Testis (tissue), 3 donors: ENCODE results near the gene ATG4B. TPM values are rescaled to one million over a fixed set of nuclear protein-coding genes. Genes with fewer than 3 reads are reported as not detected.

Experiments used
- DNase-seq: peaks from one replicate; pipeline ENCODE4 v3.0.0-alpha.2; 2019
- H3K27ac ChIP-seq, 2 donors: fragments of 200-600 bp; sonication (generic); one replicate each; pipeline ENCODE4 v1.5.1; 2019
- H3K27me3 ChIP-seq: fragments of 200-600 bp; sonication (generic); one replicate; pipeline ENCODE4 v1.5.1; 2019
- H3K36me3 ChIP-seq: fragments of 200-600 bp; sonication (generic); one replicate; pipeline ENCODE4 v1.5.1; 2017; ENCODE audit warnings: low read depth; ENCODE audit errors: missing control alignments
- H3K4me1 ChIP-seq: fragments of 200-600 bp; sonication (generic); one replicate; pipeline ENCODE4 v1.5.1; 2019
- H3K4me3 ChIP-seq, 2 donors: fragments of 200-600 bp; sonication (generic); one replicate each; pipeline ENCODE4 v1.5.1; 2017 to 2019
- H3K9me3 ChIP-seq: fragments of 200-600 bp; sonication (generic); one replicate; pipeline ENCODE4 v1.5.1; 2017
- POLR2A ChIP-seq: fragments of 450-650 bp; IDR thresholded peaks from one replicate; pipeline ENCODE4 v1.6.1; 2017; ENCODE audit warnings: antibody characterized with exemption, mild to moderate bottlenecking, moderate library complexity
- WGBS, 2 donors: methylation state at CpG; one replicate each; pipeline ENCODE4 v1.1.5; 2018; 5-methylcytosine and 5-hydroxymethylcytosine counted together
- intact Hi-C: fragments of 100-400 bp; cut with DNase I; formaldehyde crosslinking; loops from one replicate; pipeline ENCODE4 v1.15.1; 2023; ENCODE audit warnings: low total_unique reads
- polyA plus RNA-seq: library from polyadenylated mRNA; stranded (reverse); fragments of 350-450 nt; fragmentation: Illumina TruSeq; extraction: RNeasy Lipid Tissue Mini Kit (QIAGEN cat#74804); gene quantifications from one replicate; pipeline ENCODE4 v1.2.3, GENCODE V29; 2014; ENCODE audit warnings: low read depth, low replicate concordance; ENCODE audit not compliant: insufficient read depth
- total RNA-seq, 2 donors: library from RNA; depleted of rRNA; stranded (reverse); fragments of >200 nt; gene quantifications; one replicate each; pipeline ENCODE4 v1.2.3, GENCODE V29; 2016
- TF ChIP-seq, protein P1 (sequence below), 3 experiments: fragments of 450-650 bp in 2 of 3; fragments of 200-600 bp in 1 of 3; sonication (generic) in 1 of 3; IDR thresholded peaks; one replicate each; pipeline ENCODE4 v1.5.1; 2016 to 2019; ENCODE audit warnings: antibody characterized with exemption in 3 of 3, mild to moderate bottlenecking in 2 of 3, moderate library complexity in 1 of 3

ATG4B gene
- total and polyA plus RNA-seq, 3 donors from 2014 or later, result 123 to 159 (median 149) TPM

DNA sequence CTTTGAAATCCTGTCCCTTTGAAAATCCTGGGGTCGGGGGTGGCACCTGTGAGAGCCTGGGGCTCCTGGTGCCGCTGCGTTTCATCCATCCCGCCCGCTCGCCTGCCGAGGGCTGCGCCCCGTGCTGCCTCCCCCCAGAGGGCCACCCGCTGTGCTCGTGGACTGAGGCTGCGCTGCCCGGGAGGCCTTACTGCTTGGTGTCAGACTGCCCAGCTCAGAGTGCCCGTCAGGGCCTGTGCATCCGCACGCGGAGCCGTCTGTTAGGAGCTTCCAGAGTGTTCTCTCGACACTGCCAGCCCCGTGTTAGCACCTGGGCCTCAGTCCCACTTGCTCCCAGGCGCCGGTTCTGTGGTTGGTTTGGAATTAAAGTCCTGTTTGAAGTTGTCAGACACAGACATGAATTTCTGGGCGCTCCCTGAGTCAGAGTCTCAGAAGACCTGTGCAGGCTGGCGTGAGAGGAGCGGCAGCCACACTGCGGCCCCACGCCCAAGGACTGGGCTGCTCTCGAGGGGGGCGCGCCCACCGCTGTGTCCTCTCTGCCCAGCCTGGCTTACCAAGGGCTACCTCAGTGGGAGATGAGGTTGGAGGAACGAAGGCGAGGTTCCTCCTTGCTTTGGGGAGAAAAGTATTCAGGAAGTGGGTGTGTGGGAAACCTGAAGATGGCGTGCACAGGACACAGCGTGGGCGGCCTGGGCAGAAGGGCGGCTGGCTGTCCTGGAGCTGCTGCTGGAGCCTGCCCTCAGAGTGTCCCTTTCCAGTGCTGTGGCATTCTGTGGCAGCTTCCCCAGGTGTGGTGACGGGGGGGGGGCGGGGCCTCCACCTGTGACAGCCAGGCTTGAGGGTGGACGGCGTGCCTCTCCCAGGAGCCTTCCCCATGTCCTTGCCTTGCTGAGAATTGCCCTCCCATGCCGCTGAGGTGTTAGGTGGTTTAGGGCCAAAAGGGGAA is 35.0 kb downstream of the ATG4B start:
- no peaks in the 10 kb centered on the region for H3K9me3 ChIP-seq
- no peak for TF ChIP-seq POLR2A
- TF ChIP-seq, protein P1, sequence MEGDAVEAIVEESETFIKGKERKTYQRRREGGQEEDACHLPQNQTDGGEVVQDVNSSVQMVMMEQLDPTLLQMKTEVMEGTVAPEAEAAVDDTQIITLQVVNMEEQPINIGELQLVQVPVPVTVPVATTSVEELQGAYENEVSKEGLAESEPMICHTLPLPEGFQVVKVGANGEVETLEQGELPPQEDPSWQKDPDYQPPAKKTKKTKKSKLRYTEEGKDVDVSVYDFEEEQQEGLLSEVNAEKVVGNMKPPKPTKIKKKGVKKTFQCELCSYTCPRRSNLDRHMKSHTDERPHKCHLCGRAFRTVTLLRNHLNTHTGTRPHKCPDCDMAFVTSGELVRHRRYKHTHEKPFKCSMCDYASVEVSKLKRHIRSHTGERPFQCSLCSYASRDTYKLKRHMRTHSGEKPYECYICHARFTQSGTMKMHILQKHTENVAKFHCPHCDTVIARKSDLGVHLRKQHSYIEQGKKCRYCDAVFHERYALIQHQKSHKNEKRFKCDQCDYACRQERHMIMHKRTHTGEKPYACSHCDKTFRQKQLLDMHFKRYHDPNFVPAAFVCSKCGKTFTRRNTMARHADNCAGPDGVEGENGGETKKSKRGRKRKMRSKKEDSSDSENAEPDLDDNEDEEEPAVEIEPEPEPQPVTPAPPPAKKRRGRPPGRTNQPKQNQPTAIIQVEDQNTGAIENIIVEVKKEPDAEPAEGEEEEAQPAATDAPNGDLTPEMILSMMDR (IDR thresholded peaks at IDR 0.05), result no peak
- intact Hi-C loops, result no loop called here
- no peak overlapping the region for H3K4me3 ChIP-seq
- H3K4me1 ChIP-seq, result no peaks in the 10 kb centered on the region
- no peak overlapping the region for H3K27ac ChIP-seq
- no peaks in the 10 kb centered on the region for H3K36me3 ChIP-seq
- 92% methylated on average over 34 to 42 of the region's 42 CpGs for WGBS, 2 donors
- no peaks in the 10 kb centered on the region for H3K27me3 ChIP-seq
- no peak for DNase-seq

DNA sequence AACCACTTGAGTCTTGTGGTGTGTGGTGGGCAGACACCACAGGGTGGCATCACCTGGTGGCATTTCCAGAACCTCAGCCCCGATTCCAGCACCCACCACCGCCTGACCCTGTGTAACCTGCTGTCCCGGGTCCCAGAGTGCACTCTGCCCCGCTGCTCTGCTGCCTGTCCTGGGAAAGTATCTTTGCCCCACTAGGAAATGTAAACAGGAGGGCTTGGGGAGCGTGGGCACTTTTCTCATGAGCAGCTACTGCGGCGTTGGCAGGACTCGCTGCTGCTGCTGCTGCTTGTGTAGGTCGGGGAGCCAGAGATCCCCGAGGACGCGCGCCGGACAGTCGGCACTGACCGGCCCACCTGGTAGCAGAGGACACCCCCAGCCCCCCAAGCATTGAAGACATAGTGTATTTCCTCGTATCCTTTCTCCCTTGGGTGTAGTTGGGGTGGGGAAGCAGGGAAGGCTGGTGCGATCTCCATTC is 35.7 kb downstream of the ATG4B start:
- Histone ChIP-seq H3K36me3 (no peaks in the 10 kb centered on the region), H3K4me1 (no peaks in the 10 kb centered on the region), H3K4me3 (no peak overlapping the region), H3K27me3 (no peaks in the 10 kb centered on the region), H3K27ac (no peak overlapping the region), H3K9me3 (no peaks in the 10 kb centered on the region)
- no peak for DNase-seq
- TF ChIP-seq, protein P1 (IDR thresholded peaks at IDR 0.05), result no peak
- no peak for TF ChIP-seq POLR2A
- intact Hi-C loops, result no loop called here
- 92 to 96% methylated on average over 13 to 18 of the region's 18 CpGs for WGBS, 2 donors

DNA sequence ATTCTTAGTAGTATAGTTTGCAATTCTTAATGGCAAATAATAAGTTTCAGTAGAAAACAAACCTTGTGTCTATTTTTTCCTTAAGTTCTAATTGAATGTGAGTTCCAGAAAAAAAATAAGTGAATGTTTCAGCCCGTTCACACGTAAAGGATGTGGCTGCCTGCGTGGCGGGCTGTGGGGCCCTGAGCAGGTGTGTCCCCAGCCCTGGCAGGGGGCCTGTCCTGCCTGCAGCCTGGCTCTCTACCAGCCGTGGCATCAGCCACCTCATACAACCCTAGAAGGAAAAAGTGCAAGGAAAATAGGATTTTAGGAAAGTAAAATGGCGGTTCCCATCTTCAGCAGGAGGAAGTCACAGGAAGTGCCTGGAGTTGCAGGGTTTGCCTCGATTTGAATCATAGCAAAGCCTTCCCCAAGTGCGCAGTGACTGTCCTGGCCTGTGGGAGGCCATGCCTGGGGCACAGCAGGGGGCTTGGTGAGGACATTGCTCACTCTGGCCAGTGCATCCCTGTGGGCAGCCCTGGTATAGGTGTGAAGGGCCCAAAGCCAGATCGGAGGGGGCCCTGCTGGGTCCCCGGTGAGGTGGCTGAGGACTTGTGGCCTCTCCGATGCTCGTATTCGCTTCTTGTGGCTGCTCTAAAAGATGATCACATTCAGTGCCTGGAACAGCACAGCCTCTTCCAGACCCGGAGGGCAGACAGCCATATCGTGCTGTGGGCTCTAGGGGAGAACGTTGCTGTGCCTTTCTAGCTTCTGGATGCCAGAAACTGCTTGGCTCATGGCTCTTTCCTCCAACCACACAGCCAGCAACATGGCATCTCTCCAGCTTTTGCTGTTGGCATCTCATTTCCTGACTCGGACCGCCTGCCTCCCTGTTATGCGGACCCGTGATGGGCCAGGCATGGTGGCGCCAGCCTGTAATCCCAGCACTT is 36.6 kb downstream of the ATG4B start:
- Histone ChIP-seq H3K9me3 (no peaks in the 10 kb centered on the region), H3K4me3 (no peak overlapping the region), H3K27me3 (no peaks in the 10 kb centered on the region), H3K4me1 (no peaks in the 10 kb centered on the region), H3K27ac (no peak overlapping the region), H3K36me3 (no peaks in the 10 kb centered on the region)
- no peak for TF ChIP-seq POLR2A
- TF ChIP-seq, protein P1 (IDR thresholded peaks at IDR 0.05), result no peak
- WGBS, 2 donors, result 78 to 85% methylated on average over 16 to 21 of the region's 21 CpGs
- intact Hi-C loops, result no loop called here
- DNase-seq, result no peak

DNA sequence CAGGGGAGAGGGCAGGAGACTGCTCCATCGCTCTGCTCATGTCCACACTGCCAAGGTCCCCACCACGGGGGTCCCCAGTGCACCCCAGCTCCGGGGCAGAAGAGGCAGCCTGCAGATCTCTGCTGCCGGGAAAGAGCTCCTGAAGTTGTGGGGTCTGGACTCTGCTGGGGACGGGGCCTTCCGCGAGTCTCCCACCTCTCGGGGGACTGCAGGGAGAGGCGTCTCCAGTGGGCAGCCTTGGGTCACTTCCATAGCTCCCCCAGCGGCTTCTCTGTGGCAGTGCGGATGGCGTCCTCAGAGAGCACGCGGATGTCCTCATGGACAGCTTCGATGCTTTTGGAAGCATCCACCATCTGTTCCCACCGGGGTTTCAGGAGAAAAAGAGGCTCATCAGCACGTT is 38.4 kb downstream of the ATG4B start:
- no peaks in the 10 kb centered on the region for H3K9me3 ChIP-seq
- WGBS, 2 donors, result 71 to 77% methylated on average over 8 to 17 of the region's 17 CpGs
- H3K27me3 ChIP-seq, result no peaks in the 10 kb centered on the region
- TF ChIP-seq, protein P1 (IDR thresholded peaks at IDR 0.05), result no peak
- TF ChIP-seq POLR2A, result no peak
- no peak overlapping the region for H3K4me3 ChIP-seq
- H3K36me3 ChIP-seq, result no peaks in the 10 kb centered on the region
- no peaks in the 10 kb centered on the region for H3K4me1 ChIP-seq
- H3K27ac ChIP-seq, result no peak overlapping the region
- intact Hi-C loops, result no loop called here
- DNase-seq, result no peak
